GM03348 (cell line): ENCODE results near the gene UBE2F.
A peak's percentile ranks its signal among the peaks of the same experiment; 100 is the strongest.
"Not testable (repeated sequence)": the region's sequence is repeated elsewhere in the genome, so short reads cannot be mapped to it uniquely, and the experiment has no call there.

Source experiments
- DNase-seq: peaks from one replicate; pipeline ENCODE4 v3.0.0; 2012; ENCODE audit warnings: low spot score

Gene UBE2F

DNA sequence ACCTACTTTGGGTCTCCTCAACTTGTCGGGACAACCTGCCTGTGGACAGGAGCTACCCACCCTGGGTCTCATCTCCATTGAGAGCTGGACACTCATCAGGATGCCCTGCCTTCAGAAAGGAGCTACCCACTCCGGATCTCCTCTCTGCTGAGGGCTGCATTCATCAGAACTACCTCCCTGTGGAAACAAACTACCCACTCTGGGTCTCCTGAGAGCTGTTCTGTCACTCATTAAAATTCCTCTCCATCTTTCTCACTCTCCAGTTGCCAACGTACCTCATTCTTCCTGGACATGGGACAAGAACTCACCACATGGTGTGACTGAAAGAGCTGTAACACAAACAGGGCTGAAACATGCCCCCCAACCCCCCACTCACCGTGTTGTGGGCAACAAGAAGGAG is 22.5 kb upstream of the UBE2F start:
- DNase-seq, result no peak

GRCh38 chr2:237946423-237946822 is 20.4 kb upstream of the UBE2F start:
- DNase-seq, result no peak

DNA sequence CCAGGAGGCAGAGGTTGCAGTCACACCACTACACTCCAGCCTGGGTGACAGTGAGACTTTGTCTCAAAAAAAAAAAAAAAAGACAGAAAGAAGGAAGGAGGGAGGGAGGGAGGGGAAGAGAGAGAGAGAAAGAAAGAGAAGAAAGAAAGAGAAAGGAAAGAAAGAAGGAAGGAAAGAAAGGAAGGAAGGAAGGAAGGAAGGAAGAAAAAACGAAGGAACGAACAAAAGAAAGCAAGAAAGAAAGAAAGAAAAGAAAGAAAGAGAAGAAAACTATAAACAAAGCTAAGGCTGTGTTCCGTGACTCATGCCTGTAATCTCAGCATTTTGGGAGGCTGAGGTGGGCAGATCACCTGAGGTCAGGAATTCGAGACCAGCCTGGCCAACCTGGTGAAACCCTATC is 15.5 kb upstream of the UBE2F start:
- not testable (repeated sequence) for DNase-seq

DNA sequence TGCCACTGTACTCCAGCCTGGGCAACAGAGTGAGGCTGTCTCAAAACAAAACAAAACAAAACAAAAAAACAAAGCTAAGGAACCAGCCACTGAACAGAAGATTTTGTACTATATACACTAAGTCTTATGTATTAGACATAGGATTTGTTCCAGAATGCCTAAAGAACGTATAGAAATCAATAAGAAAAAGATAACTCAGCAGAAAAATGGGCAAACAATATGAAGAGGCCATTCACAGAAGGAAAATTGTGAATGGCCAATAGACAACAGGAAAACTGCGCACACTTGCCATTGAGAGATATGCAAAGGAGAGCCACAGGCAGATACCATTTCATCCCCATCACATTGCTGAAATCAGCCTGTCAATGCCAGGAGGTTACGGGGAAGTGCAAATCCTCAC is 14.9 kb upstream of the UBE2F start:
- no peak for DNase-seq

- no peak for DNase-seq
Measured at GRCh38 chr2:237952851-237953250, 14.0 kb upstream of the UBE2F start.

GRCh38 chr2:237955640-237956401 is 11.0 kb upstream of the UBE2F start:
- DNase-seq, result peak; percentile 30

DNA sequence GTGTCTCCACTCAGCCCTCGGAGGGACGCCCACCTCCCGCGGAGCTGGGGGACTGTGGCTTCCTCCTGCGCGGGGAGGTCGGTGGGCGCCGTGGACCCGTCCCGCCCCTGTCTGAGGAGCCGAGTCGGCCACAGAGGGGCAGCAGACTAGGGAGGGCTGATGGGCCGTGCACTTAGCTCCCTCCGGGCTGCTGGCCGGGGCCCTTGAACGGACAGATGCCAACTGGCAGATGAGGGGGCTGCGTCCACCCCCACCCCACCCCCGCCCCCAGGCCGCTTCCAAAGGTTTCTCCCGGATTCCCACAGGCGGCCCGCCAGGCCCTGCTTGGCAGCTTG is 10.4 kb upstream of the UBE2F start:
- DNase-seq, result no peak

- DNase-seq, result no peak
Measured at GRCh38 chr2:237961637-237962036, 5.2 kb upstream of the UBE2F start.

DNA sequence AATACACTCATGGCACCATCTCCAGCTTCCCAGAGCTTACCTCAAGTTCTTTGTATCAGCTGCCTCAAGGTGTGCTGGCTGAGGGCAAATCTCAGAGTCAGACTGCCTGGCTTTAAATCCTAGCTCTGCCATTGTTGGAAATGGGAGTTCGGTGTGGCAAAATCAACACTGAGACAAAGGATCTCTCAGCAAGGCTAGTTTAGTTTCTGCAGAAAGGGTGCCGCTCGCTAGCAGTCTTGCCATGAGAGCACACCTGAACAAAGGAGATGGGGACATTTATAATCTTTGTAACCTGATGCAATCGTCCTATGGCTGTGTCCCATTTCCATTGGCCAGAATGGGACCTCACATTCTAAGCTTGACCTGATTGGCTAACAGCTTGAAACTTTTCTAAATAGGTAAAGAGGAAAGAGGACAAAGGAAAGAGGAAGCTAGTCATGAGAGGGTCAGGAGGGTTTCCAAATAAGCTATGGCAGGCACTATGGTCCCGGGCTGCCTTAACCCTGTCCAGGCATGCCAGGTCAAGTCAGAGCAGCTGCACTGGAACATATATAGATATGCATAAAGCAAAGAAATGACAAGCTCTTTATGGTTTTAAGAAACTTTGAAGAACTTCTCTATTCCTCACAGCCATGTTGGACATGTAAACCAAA is 4.3 kb upstream of the UBE2F start:
- no peak for DNase-seq

GRCh38 chr2:237963490-237963991 is 3.3 kb upstream of the UBE2F start:
- not testable (repeated sequence) for DNase-seq

- no peak for DNase-seq
Measured at GRCh38 chr2:237964194-237964577, 2.6 kb upstream of the UBE2F start.

DNA sequence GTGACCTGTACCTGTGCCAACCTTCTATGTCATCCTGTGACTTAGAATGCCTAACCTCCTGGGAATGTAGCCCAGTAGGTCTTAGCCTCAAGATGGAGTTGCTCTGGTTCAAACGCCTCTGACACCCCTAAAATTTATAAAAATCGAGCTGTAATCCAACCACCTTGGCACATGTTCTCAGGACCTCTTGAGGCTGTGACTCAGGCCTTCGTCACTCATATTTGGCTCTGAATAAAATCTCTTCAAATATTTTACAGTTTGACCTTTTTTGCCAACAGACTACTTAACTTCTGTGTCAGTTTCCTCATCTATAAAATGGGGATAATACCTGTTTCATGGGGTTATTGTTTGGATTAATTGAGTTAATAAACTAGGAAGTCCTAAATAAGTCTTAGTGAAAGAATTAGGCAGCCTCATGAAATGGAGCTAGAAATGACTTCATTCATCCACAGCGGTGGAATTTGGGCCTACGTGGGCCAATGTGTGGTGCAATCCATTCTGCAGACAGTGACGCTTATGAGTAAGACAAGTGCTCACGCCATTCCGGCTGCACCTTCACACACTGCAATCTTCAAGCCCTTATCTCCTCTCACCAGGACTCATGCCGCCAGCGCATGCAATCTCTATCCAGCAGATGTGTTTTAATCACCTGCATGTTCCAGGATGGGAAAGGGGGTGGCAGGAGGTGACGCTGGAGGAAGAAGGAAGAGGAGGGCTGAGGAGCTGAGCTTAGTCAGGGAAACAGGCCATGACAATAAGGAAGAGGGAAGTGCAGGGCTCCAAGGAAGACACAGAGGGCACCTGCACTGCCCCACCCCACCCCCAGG is 2.0 kb upstream of the UBE2F start:
- no peak for DNase-seq

DNA sequence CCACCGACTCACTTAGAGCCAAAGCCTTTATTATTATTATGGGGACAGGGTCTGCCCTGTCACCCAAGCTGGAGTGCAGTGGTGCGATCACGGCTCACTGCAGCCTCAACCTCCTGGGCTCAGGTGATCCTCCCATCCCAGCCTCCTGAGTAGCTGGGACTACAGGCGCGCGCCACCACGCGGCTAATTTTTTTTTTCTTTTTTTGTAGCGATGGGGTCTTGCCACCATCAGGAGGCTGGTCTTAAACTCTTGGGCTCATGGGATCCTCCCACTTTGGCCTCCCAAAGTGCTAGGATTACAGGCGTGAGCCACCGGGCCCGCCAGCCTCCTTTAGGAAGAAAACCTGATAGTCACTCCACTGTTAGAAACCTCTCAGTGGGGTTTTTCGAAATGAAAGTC is 970 bp upstream of the UBE2F start:
- not testable (repeated sequence) for DNase-seq

- DNase-seq, result peak; percentile 15
Measured at GRCh38 chr2:237966250-237966564, 607 bp upstream of the UBE2F start.

- DNase-seq, result peak; percentile 39
Measured at GRCh38 chr2:237967463-237967951, 693 bp downstream of the UBE2F start.

DNA sequence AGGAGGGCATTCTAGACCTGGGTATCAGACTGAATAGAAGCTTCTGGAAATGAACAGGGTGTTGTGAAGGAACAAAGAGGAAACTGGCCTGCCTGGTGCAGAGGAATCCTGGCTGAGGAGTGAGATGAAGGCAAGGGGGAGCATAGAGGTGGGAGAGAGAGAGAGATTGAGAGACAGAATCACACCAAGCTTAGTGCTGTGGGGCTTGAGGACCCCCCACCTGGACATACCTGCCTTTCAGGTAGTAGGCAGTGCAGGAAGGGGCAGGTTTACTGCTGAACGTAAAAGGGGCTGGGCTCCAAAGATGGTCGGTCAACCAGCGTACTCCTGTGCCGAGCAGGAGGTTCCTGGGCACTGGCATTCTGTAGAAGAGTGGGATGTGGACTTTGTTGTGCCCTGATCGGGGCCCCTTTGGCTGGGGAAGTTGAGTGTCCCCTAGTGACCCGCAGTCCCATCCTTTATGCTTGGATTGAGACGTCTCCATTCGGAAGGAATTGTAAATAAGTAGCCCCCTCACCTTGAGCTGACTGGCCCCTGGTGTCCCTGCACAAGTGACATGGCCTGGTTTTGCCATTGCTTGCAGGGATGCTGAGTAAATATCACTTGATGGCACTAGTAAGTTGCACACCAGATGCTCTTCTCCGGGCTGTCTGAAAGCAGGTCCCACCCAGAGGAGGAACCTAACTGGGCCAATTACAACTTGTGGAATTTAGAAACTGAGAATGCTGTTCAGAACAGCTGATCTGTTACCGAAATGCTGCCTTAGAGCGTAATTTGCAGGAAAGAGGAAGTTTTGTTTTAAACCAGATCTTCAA is 1.4 kb downstream of the UBE2F start:
- peak; percentile 88 for DNase-seq

- no peak for DNase-seq
Measured at GRCh38 chr2:237971661-237972060, 4.8 kb downstream of the UBE2F start.

DNA sequence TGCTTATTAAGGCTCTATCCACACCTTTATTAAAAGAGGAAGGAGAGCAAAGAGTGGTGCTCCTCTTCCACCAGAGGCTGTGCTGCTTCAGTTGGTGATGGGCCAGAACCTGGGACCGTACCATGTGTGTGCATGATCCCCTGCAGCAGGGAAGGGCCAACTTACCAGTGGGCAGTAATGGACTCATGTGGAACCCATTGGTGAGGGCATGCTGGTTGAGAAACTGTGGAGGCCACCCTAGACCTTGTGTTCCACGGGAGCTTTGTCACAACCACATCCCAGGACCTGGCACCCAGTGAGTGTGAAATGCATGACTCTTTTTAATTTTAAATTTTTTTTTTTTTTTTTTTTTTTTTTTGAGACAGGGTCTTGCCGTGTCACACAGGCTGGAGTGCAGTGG is 5.4 kb downstream of the UBE2F start:
- DNase-seq, result no peak

DNA sequence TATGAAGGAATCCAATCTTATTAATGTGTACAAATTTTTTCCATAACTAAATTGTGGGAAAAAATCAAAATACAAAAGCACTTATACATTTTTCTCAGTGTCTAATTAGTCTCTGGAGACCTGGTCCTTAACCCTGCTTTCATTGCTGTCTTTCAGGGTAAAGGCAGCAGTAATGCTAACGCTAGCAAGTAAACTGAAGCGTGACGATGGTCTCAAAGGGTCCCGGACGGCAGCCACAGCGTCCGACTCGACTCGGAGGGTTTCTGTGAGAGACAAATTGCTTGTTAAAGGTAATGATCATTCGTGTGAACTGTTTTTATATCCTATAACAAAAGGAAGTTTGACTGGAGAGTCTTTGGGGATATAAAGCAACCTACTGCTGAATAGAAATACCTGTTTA is 6.1 kb downstream of the UBE2F start:
- DNase-seq, result no peak

DNA sequence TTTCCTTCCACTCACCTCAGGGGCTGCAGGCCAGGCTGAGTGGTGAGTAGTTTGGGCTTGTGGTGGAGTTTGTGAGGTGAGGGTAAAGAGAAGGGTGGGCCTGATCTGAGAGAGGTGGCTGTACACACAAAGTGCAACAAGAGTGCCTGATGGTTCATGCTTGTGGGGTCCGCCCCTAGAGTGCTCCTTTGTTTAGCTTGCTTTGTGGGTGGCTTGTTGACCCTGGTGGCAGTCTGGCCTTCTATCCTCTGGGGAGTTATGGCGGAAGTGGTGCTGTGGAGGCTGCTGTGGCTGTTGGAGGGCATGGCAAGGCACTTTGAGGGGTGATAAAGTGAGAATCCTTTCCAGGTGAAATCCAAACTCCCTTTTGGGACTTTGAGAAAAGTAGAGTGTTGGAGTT is 10.6 kb downstream of the UBE2F start:
- no peak for DNase-seq

DNA sequence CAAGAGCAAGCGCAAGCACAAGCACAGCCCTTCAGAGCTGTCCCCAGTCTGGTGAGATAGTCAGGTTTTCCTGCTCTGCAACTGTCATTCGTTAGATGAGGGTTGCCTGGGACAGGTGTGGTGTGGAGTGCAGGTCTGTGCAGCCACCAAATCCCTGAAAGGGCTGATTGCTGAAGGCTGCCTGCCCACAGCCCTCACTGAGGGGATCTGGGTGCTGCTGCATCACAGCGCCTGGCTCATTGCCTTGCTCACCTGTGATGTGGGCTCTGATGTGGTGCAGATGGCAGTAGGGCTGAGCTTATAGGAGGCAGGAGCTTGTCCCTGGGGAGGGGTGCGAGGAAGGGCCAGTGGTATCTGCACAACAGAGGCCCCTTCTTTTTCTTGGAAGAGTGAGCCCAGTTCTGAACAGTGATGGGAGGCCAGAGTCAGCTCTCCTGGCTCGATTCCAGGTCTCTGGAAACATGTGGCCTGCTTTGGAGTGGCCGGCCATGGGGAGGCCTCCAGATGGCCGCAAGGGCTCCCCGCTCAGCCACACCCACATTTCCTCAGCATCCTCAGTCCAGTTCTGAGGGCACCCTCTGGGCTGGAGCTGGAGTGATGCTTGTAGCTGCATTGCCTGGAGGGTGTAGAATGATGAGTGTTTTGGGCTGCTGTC is 11.4 kb downstream of the UBE2F start:
- DNase-seq, result peak; percentile 50

- no peak for DNase-seq
Measured at GRCh38 chr2:237979331-237979730, 12.5 kb downstream of the UBE2F start.
